Hematopoietic multipotent progenitor cell treated with erythropoietin and hydrocortisone succinate and interleukin-3 and kit ligand, for 8 days (in vitro differentiated cells): Measurements from ENCODE around the gene TMEM116.
A peak's percentile ranks its signal among the peaks of the same experiment; 100 is the strongest.
"Not testable (repeated sequence)": the region's sequence is repeated elsewhere in the genome, so short reads cannot be mapped to it uniquely, and the experiment has no call there.

Experiments used
- DNase-seq: peaks from one replicate; pipeline ENCODE4 v3.0.0-alpha.2; 2015

Gene TMEM116

GRCh38 chr12:112012775-112013600, at the start of gene TMEM116, which contains the start of gene ERP29:
TSS of gene TMEM116 (minus strand) at chr12:112013165. CDS start at chr12:112005270, 7,895 bp downstream.
TSS of gene ERP29 (plus strand) at chr12:112013426. CDS start at chr12:112013466, 40 bp downstream.
- peak; percentile 98 for DNase-seq

- DNase-seq = no peak
These were observed 48.2 kb upstream of the TMEM116 start for GRCh38 chr12:112061137-112061536.

GRCh38 chr12:112049351-112049750, 36.4 kb upstream of the TMEM116 start:
- no peak for DNase-seq

GRCh38 chr12:112046003-112046402, 33.0 kb upstream of the TMEM116 start:
- no peak for DNase-seq

- DNase-seq = not testable (repeated sequence)
These were observed 23.6 kb upstream of the TMEM116 start for GRCh38 chr12:112036614-112037013.

- no peak for DNase-seq
These were observed 22.3 kb upstream of the TMEM116 start for GRCh38 chr12:112035219-112035785.

GRCh38 chr12:112032292-112032691, 19.3 kb upstream of the TMEM116 start:
- DNase-seq = no peak

GRCh38 chr12:112031472-112031871, 18.5 kb upstream of the TMEM116 start:
- no peak for DNase-seq

GRCh38 chr12:112029301-112029700, 16.3 kb upstream of the TMEM116 start:
- no peak for DNase-seq

- no peak for DNase-seq
These were observed 12.9 kb upstream of the TMEM116 start for GRCh38 chr12:112025808-112026375.

GRCh38 chr12:112023759-112024396, 10.9 kb upstream of the TMEM116 start:
- no peak for DNase-seq

GRCh38 chr12:112022241-112023016, 9.5 kb upstream of the TMEM116 start:
- no peak for DNase-seq

GRCh38 chr12:112020947-112021457, 8.0 kb upstream of the TMEM116 start:
- no peak for DNase-seq

- DNase-seq = no peak
These were observed 5.7 kb upstream of the TMEM116 start for GRCh38 chr12:112018571-112019237.

- no peak for DNase-seq
These were observed 4.1 kb upstream of the TMEM116 start for GRCh38 chr12:112017041-112017440.

- no peak for DNase-seq
These were observed 3.0 kb upstream of the TMEM116 start for GRCh38 chr12:112015938-112016337.

GRCh38 chr12:112013601-112014402, 837 bp upstream of the TMEM116 start:
- DNase-seq = peak; percentile 88

- DNase-seq = no peak
These were observed 1.3 kb downstream of the TMEM116 start for GRCh38 chr12:112011685-112012084.

- no peak for DNase-seq
These were observed 2.3 kb downstream of the TMEM116 start for GRCh38 chr12:112010415-112011344.

- DNase-seq = not testable (repeated sequence)
These were observed 3.4 kb downstream of the TMEM116 start for GRCh38 chr12:112009596-112009995.
